ENCODE data around the gene SVEP1.

GRCh38 chr9:110334183-110334582 is 245.4 kb downstream of the SVEP1 start:
- TF ChIP-seq CTCF (tag by site-specific recombination; IDR thresholded peaks at IDR 0.05) (no peak), YY1 (tag by site-specific recombination; IDR thresholded peaks at IDR 0.05) (no peak), ZNF311 (tag by site-specific recombination; IDR thresholded peaks at IDR 0.05; ENCODE audit: borderline replicate concordance) (no peak), ZNF175 (tag by site-specific recombination; IDR thresholded peaks at IDR 0.05) (no peak), SP2 (tag by site-specific recombination; IDR thresholded peaks at IDR 0.05) (no peak), ZNF621 (tag by site-specific recombination; IDR thresholded peaks at IDR 0.05) (no peak), ZNF785 (tag by site-specific recombination; IDR thresholded peaks at IDR 0.05) (no peak), ZNF521 (tag by site-specific recombination; IDR thresholded peaks at IDR 0.05) (no peak)
